Measurements from ENCODE around the gene SNX18. TPM values are rescaled to one million over a fixed set of nuclear protein-coding genes. Genes with fewer than 3 reads are reported as not detected.

SNX18 gene
- total RNA-seq, 1 donor, result 15.9 TPM

DNA sequence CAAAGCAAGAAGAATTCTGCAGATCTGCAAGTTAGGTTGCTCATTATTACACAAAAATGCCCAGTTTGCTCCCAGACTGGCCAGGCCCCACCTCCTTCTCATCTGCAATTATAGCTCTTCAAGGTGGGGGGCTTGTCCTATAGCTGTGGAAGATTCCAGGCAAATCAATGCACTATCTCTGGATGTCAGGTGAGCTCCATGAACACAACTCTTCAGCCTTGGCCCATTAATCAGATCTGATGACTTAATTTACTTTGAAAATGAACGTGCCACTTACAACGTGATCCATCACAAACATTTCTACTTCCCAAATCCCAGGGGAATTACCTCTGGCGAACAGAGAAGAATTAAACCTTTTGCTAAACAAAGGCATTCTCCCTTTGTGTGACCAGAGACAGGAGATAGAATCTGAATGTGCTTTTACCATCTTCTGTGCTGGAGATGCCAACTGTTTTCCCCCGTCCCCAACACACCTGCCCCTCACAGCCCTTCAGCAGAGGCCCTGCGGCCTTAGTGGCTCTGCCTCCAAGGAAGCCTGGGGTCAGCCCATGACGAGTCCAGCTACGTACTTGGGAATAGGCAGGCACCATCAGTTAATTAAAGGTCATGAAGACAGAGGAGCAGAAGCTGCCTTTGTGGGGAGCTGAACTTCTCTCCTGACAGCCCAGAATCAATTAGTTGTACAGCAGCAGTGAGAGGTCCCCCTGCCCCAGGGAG, 60.5 kb downstream of the SNX18 start:
- no peak for DNase-seq (ENCODE audit: low read depth in 2 of 3, low spot score in 2 of 3)

DNA sequence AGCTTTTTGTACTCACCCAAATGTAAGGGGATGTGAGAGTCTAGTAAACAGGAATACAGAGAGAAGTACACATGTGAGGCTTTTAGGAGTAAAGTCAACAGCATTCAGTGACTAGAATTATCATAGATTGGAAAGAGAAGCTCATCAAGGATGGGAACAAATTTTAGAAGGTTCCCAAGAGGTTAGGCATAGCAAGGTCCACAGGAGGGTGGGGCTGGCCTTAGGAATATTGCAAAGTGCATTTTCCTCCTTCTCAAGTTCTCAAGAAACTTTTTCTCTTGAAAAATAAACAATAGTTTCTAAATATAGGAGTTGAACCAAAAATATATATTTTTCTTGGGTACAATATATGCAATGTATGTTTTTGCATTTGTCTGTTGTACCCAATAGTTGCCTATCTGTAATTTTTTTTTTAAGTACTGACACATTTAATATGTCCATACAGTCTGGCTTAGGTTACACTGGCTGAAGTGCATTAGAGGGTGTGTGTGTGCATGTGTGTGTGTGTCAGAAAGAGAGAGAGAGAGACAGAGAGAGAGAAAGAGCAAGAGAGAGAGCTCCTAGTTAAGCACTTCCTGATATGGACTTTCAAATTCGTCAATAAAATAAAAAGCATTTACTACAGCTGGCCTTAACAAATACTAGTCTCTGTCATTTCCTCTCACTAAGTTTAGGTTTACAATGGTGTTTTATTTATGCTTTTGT, 62.2 kb downstream of the SNX18 start:
- no peak for DNase-seq (ENCODE audit: low read depth in 2 of 3, low spot score in 2 of 3)

DNA sequence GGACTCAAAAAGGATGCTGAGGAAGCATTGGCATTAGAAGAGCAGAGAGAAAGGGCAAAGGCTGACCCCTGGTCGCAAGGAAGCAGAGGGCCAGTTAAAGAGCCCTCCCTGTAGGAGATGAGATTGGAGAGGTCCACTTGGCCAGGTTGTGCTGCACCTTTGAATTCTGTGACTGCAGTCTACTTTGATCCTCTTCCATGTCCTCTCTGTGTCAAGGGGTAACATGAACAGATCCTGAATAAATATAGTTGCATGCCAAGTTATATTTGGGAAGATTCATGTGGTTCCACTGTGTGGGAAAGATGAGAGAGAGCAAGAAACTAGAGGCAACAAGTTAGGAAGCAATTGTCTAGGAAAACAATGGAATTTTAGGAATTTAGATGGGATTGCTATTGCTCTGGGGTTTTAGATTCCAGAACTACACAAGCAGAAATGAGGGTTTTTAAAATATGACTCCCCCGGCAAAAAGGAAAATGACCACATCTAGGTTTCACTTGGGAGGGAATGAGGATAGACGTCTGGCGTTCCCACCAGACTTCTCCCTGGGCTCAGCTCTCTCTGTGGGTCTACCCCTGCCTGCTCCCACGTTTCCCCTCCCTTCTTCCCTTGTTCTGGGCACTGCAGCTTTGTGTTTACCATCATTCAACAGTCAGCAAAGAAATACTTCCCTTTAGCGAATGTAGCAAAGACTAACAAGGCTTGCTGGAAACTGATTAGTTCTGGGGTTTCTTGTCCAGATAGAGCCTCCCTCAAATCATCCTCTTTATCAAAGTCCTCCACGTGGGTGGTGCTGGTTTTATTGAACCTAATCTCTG, 63.6 kb downstream of the SNX18 start:
- peak in 2 of 3 donors; percentile 10 to 16 for DNase-seq (ENCODE audit: low read depth in 2 of 3, low spot score in 2 of 3)

DNA sequence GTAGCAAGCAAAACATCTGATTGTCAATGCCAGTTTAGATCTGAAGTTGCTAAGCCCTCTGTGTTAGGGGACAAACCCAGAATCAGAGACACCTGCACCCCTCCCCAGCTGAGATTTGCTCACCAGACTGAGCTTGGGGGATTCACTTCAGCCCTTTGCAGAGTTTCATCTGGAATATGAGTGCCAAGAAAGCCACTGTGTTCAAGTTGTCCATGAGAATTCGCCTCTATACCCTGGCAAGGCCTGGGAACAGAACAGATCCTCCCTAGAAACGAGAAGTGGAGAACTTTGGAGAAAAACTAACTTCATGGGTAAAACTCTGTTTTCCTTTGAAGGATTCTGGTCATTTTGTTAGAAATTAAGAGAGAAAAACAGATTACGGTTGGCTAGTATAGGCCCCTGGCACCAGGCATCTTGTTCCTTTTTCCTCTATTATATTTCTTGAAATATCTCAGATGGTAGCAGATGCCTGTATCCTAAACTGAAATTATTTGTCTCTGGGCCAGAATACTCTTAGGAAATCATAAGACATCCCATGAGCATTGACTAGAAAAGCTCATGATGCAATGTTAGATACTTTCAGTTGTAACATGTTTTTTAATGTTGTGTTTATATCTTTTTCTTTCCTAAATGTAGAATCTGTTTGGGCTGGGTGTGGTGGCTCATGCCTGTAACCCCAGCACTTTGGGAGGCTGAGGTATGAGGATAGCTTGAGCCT, 64.4 kb downstream of the SNX18 start:
- no peak for DNase-seq (ENCODE audit: low read depth in 2 of 3, low spot score in 2 of 3)

DNA sequence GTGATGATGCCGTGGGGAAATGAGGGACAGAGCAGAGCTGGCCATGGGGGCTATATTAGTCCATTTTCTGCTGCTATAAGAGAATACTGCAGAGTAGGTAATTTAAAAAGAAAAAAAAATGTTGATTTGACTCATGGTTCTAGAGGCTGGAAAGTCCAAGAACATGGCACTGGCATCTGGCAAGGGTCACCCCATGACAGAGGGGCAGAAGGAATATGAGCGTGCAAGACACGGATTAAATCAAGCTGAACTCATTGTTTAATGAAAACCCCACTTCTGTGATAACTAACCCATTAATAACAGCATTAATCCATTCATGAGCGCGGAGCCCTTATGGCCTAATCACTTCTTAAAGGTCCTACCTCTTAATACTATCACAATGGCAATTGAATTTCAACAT, 68.8 kb downstream of the SNX18 start:
- no peak for DNase-seq (ENCODE audit: low read depth in 2 of 3, low spot score in 2 of 3)

DNA sequence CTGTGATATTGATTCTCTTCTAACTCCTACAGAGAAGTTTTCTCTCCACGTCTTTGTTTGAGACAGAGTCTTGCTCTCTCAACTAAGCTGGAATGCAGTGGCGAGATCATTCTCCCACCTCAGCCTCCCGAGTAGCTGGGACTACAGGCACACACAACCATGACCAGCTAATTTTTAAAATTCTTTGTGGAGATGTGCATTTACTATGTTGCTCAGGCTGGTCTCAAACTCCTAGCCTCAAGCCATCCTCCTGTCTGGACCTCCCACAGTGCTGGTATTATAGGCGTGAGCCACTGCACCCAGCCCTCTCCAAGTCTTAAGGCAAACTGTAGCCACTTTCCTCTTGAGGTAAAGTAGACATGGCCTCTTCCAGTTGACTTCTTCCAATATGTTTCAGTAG, 72.2 kb downstream of the SNX18 start:
- DNase-seq (ENCODE audit: low read depth in 2 of 3, low spot score in 2 of 3), result no peak

DNA sequence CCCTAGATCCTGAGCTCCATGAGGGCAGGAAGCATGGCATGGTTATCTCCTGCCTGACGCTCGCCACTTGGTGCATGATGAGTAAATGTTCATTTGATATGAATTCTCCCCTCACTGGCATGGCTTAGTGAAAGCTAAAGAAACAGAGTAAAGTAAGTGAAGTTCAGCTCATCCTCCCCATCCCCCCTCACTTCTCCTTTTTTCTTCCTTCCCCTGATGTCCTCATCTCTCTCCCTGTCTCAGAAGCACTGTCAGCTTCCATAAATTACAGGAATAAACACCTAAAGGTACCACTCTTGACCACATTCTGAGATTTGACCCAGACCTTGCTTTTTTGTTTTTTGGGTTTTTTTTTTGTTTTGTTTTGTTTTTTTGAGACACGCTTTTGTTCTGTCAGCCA, 73.3 kb downstream of the SNX18 start:
- peak in 1 of 3 donors; percentile 28 for DNase-seq (ENCODE audit: low read depth in 2 of 3, low spot score in 2 of 3)

DNA sequence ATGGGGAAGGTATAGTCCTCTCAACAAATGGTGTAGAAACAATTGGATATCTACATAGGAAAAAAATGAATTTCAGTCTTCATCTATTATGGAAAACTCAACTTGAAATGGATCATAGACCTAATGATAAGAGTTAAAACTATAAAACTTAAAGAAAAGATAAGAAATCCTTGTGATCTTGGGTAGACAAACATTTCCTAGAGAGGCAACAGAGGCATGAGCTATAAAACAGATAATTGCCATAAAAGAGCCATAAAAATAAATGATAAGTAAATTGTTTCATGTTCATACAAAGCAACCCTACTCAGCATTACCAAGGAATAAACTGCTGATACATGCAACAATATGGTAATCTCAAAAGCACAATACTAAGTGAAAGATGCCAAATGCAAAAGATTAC, 76.2 kb downstream of the SNX18 start:
- DNase-seq (ENCODE audit: low read depth in 2 of 3, low spot score in 2 of 3), result no peak

DNA sequence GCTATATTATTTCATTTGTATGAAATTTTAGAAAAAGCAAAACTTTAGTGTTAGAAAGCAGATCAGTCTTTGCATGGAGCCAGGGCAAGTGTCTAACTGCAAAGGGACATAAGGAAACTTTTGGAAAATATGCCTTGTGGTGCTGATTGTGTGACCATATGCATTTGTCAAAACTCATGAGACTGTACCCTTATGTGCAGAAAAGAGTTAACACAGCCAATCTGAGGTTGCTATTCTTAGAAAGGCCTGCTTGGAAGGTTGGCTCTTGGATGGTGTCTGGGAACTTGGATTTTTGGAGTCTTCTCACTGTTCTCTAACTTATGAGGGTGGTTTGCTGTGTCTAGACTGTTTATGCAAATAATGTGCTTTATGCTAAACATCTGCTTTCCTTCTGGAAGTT, 76.6 kb downstream of the SNX18 start:
- DNase-seq (ENCODE audit: low read depth in 2 of 3, low spot score in 2 of 3), result no peak

DNA sequence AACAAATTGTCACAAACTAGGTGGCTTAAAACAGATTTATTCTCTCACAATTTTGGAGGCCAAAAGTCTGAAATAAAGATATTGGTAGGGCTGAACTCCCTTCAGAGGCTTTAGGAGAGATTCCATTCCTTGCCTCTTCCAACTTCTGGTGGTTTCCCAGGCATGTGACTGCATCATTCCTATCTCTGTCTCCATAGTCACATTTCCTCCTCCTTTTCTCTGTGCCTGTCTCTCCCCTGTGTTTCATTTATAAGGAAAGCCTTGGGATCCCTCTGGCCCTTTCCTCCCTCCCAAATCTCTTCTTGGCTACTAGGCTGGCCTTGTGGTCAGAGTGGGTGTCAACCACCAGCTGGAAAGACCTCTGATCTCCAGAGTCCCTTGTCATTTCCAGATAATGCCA, 78.2 kb downstream of the SNX18 start:
- DNase-seq (ENCODE audit: low read depth in 2 of 3, low spot score in 2 of 3), result no peak

Other genes with a start within 250 kb of the SNX18 start
- gene ARL15, start 207.2 kb upstream of the SNX18 start, total RNA-seq, result 29.1 TPM
- not detected for gene HSPB3, start 62.1 kb upstream of the SNX18 start, total RNA-seq